GM18517 (cell line): ENCODE measurements around the gene TPRG1L.

ENCODE experiments used
- ATAC-seq: cut with Tn5 transposase; IDR thresholded peaks from one replicate; pipeline ENCODE4 v1.9.1; 2021; ENCODE audit warnings: mild to moderate bottlenecking, moderate library complexity; ENCODE audit not compliant: unreplicated experiment

TPRG1L gene

DNA sequence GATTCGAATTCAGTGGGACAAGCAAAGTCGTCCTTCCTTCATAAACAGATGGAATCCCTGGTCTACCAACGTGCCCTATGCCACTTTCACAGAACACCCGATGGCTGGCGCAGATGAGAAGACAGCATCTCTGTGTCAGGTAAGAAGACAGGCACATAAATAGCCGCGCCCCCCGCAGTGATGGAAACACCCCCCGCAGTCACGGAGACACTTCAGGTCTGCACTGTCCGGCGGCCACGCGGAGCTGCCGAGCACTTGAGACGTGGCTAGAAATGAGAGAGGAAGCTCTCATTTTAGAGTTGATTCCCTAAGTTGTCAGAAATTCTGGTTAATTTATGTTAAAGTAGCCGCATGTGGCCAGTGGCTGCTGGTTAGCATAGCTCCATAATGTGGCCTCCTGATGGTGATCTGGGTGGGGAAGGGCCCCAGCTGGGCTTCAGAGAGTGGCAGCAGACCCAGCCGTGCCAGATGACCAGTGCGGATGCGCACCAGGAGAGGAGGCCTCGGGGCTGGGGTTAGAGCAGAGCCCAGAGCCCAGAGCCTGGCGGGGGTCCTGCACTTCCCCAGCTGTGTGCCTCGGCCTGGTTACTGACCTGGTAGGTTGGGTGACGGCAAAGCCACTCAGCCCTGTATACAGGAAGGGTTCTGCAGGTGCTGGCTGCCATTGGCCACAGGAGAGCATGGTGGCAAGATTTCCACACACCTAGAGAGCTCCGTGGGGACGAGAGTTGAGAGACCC, 2.9 kb downstream of the TPRG1L start:
- ATAC-seq = no peak

DNA sequence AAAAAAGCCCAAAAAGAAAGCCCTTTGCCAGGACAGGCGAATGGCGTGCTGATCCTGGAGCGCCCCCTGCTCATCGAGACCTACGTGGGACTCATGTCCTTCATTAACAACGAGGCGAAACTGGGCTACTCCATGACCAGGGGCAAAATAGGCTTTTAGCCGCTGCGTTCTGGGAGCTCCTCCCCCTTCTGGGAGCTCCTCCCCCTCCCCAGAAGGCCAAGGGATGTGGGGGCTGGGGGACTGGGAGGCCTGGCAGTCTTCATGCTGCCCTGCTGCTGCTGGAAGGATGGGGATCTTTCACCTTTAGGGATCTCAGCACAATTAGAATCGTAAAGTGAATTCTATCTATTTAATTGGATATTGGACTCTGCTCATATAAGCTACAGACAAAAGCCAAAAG, 3.6 kb downstream of the TPRG1L start:
- no peak for ATAC-seq

- no peak for ATAC-seq
Measured at GRCh38 chr1:3629561-3630160, 4.8 kb downstream of the TPRG1L start.

GRCh38 chr1:3630161-3630611, 5.4 kb downstream of the TPRG1L start:
- no peak for ATAC-seq

GRCh38 chr1:3630914-3631313, 6.1 kb downstream of the TPRG1L start:
- no peak for ATAC-seq

- no peak for ATAC-seq
Measured at GRCh38 chr1:3631320-3632260, 6.8 kb downstream of the TPRG1L start.

- ATAC-seq = no peak
Measured at GRCh38 chr1:3632298-3632697, 7.5 kb downstream of the TPRG1L start.

DNA sequence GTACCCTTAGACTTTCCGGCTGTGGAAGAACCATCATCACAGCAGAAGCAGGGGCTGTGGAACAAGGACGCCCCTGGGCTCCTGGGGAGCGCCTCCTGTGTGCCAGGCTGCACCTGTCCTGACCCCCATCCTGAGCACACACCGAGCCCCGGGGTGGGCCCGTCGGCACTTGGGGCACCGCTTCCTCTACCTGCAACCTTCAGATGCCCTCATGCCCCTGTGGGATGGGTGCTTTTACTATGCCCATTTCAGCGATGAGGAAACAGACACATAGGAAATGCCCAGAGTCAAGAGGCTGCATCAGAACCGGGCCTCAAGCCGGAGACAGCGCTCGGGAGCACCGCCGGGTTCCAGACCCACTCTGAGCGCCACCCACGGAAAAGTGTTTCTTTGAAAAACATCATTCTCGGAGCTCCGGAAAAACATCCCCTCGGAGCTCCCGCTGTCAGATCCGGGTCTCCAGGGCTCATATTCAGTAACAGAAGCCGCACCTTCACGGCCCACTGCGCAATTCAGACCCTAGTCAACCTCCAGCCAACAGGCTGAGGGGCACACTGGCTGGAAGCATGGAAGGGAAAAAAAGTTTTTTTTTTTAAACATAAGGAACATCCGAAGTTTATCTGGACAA, 8.0 kb downstream of the TPRG1L start:
- ATAC-seq = no peak

DNA sequence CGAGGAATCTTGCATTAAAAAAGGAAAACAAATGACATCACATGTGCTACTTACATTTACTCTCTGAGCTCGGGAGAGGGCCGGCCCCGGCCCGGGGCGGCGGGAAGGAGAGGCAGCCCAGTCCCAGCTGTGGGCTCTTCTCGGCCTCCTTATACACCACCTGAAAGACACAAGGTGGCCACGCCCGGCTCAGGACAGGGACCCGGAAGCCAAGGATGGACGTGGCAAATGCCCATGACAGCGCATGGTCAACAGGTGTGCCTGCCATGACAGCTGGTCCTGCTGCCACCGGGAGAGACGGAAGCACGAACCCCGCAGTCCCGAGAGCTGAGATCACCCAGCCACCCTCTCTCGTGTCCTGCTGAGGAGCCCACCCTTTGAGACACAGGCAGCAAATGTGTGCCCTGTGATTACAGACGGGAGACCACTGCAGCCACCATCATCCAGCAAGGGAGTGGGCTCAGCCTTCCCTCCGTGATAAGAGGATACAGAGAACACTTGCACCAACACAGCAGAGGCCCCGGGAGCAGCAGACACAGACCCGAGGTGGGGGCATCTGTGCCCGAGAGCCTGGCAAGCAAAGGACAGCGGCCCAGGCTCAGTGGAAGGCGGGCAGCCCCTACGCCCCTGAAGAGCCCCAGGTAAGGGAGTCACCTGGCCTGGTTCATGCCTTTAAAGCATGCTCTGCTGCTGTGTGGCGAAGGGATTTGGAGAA, 8.7 kb downstream of the TPRG1L start:
- ATAC-seq = no peak

DNA sequence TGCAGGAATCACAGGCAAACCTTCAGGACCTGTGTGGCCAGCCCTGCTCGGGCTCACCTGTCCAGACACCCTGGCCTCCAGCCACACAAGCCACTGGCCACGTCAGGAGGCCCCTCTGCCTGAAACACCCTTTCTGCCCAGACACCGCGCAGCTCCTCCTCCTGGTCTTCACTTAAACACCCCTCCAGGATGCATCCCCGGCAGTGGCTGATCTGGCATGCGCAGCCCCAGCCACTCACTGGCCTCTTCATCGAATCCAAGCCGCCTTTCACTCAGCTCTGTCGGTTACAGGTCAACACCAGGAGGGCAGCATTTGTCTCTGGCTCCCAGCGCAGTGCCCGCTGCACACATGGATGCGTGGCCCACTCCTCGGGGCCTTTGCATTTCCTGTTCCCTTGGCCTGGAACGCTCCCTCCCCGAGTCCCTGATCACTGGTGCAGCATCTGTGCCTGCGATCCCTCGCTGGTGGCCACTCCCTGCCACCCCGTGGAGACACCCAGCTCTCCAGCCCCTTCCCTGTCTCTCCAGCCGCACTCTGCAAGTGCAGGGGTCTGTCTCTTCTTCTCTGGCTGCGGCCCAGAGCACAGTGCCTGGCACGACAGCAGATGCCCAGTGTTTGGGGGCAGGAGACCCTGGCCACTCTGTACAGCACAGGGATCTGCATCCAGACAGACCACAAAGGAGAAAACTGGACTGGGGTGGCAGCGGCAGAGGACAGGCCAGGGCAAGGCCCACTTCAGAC, 9.4 kb downstream of the TPRG1L start:
- no peak for ATAC-seq

- ATAC-seq = no peak
Measured at GRCh38 chr1:3636080-3636479, 11.3 kb downstream of the TPRG1L start.

DNA sequence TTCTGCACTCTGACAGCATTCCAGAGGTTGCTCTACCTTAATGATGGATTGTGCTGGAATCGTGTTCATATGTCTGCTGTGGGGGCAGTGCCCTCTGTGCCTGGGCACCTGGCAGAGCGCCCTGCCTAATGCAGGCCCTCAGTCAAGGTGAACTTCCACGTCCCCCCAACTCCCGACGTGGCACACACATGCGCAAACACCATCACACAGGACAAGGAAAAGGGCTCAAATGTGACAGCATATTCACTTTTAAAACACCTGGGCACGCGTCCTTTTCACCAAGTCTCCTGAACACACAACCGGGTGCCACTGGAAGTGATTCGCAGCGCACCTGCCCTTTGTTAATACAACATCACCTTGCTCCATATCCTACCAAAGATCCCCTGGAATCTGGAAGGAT, 11.7 kb downstream of the TPRG1L start:
- ATAC-seq = no peak

- no peak for ATAC-seq
Measured at GRCh38 chr1:3638027-3638426, 13.2 kb downstream of the TPRG1L start.

GRCh38 chr1:3638676-3639075, 13.9 kb downstream of the TPRG1L start:
- ATAC-seq = no peak

GRCh38 chr1:3639397-3639911, 14.6 kb downstream of the TPRG1L start:
- no peak for ATAC-seq

DNA sequence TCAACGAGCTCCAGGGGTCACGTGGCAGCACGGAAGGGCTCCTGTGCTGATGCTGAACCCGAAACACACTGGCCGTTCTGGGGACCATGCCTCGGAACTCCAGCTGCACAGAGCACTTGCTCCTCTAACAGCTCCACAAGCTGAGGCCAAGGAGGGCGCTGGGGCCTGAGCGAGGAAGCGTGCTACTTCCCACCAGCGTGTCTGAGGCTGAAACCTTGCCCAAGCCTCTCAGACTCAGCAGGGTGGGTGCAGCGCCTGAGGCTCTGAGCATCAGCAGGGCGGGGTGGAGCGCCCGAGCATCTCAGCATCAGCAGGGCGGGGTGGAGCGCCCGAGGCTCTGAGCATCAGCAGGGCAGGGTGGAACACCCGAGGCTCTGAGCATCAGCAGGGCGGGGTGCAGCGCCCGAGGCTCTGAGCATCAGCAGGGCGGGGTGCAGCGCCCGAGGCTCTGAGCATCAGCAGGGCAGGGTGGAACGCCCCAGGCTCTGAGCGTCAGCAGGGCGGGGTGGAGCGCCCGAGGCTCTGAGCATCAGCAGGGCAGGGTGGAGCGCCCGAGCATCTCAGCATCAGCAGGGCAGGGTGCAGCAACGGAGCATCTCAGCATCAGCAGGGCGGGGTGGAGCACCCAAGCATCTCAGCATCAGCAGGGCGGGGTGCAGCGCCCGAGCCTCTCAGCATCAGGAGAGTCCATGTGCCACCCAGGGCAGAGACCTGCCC, 15.5 kb downstream of the TPRG1L start:
- ATAC-seq = no peak

DNA sequence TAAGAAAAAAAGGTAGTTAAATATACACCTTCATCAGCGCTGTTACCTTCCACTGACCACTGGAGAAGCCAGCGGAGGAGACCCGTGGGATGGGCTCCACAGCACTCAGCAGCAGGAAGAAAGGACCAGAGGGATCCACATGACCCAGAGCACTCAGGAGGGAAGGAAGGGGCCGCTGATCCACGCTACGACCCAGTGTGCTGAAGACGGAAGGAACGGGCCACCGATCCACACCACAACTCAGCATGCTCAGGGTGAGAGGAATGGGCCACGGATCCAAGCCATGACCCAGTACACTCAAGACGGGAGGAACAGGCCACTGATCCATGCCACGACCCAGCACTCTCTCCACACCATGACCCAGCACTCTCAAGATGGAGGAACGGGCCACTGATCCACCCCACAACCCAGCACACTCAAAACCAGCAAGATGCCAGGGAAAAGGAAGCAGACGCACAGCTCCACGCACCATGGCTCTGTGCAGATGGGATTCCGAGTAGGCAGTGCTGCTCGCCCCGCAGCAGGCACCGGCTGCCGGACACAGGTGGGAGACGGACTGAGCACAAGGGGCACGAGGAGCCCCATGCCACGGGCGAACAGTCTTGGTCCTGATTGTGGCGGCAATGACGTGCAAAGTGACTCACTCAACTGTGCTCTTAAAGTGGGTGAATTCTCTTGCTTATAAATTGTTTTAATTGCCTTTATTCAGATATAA, 16.4 kb downstream of the TPRG1L start:
- no peak for ATAC-seq

DNA sequence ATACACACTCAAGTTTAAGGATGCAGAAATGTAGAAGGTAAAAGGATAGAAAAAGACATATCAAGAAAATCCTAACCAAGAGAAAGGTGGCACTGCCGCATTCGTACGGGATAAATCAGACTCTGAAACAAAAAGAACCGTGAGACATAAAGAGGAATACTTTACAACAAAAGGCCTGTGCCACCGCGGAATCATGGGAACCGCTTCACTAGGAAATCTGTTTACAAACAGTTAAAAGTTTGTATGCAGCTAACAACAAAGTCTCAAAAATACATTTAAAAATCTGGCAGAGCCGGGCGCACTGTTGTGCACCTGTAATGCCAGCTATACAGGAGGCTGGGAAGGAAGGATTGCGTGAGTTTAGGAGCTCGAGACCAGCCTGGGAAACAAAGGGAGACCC, 17.0 kb downstream of the TPRG1L start:
- no peak for ATAC-seq
